OCI-LY1 (cell line): ENCODE measurements around the gene ARL15.

ENCODE experiments used
- CTCF ChIP-seq: fragments of 200-600 bp; sonication (generic), shearing (Covaris generic); IDR thresholded peaks from 2 replicates; pipeline ENCODE4 v1.5.1; 2017; ENCODE audit warnings: mild to moderate bottlenecking, antibody characterized with exemption, low read length, moderate library complexity, mixed read lengths
- EZH2 ChIP-seq: fragments of 200-600 bp; sonication (generic), shearing (Covaris generic); IDR thresholded peaks from 2 replicates; pipeline ENCODE4 v1.8.0; 2017; ENCODE audit warnings: borderline replicate concordance, mixed run types, mild to moderate bottlenecking, antibody characterized with exemption, low read length, moderate library complexity, mixed read lengths

GRCh38 chr5:54211912-54212311, 98.5 kb downstream of the ARL15 start:
- no peak for TF ChIP-seq EZH2
- TF ChIP-seq CTCF, result no peak
